Esophagus muscularis mucosa (tissue), 4 donors: ENCODE data around the gene GAB1.

ENCODE experiments used
- CTCF ChIP-seq, 3 experiments: fragments of 200-600 bp in 2 of 3; fragments of 450-650 bp in 1 of 3; sonication (generic) in 2 of 3; IDR thresholded peaks; one replicate each; pipeline ENCODE4 v1.5.1; 2017 to 2019; ENCODE audit warnings: antibody characterized with exemption in 3 of 3, mild to moderate bottlenecking in 2 of 3, moderate library complexity in 1 of 3
- EP300 ChIP-seq: sonication (generic); formaldehyde crosslinking; IDR thresholded peaks from one replicate; pipeline ENCODE4 v1.6.1; 2017; ENCODE audit warnings: antibody characterized with exemption
- POLR2AphosphoS5 ChIP-seq, 2 donors: sonication (generic); formaldehyde crosslinking; IDR thresholded peaks; one replicate each; pipeline ENCODE4 v1.6.1; 2017; ENCODE audit warnings: antibody characterized with exemption in 2 of 2

DNA sequence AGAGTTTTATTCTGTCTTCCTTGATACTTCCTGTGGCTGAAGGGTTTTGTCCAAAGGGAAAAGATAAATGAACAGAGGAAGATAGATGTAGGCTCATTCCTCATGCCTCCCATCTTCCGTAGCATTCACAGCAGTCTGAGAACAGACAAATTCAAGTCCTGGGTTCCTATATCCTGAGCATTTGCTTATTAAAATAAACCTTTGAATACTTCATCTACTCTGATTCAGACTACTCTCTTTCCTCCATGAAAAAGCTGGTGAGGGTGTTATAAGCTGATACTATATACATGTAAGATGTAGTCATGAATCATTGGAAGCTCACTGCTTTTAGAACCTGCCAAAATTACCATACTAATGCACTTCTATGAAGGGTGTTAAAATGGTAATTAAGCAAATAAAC is 61.2 kb downstream of the GAB1 start:
- no peak for TF ChIP-seq CTCF (IDR thresholded peaks at IDR 0.05)
- TF ChIP-seq POLR2AphosphoS5 (IDR thresholded peaks at IDR 0.05): no peak
- no peak for TF ChIP-seq EP300
